Measurements from ENCODE around the gene SHCBP1L. TPM values are rescaled to one million over a fixed set of nuclear protein-coding genes. Genes with fewer than 3 reads are reported as not detected.
A peak's percentile ranks its signal among the peaks of the same experiment; 100 is the strongest.

SHCBP1L gene
- total RNA-seq, 1 experiment from 2014 or later, result not detected

DNA sequence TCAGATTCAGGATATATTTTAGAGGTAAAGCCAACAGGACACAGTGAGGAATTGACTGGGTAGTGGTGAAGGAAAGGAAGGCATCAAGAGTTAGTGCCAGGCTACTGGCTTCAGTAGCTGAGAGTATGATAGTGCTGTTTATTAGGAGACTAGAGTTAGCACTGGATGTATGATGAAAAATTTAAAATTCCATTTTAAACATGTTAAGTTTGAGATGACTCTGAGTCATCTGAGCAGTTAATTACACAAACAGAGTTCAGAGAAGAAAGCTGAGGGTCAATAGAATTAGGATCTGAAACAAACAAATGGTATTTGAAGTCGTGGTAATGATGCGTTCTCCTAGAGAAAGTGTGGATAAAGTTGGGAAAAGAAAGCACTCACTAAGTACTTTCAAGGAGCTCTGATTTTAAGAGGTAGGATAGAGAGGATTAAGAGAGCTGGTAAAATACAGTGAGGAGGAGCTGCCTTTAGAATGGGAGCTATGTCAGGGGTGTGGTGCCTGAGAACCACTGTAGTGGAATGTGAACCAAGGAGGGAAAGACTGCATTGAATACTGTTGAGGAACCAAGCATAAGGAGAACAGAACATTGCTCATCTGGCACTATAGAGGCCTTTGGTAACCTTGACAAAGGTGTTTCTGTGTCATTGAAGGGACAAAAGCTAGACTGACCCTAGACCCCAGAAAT lies 21.7 kb upstream of the SHCBP1L start:
- H2BK20ac ChIP-seq (ENCODE audit: low read depth, low read length, poor library complexity, severe bottlenecking), result no peak overlapping the region
- WGBS (ENCODE audit: extremely low coverage, insufficient read length, low lambda C conversion rate), result no CpG with 5 or more reads among the region's 2 CpGs
- no peak overlapping the region for H2BK12ac ChIP-seq (ENCODE audit: insufficient read length, low read depth, low read length)
- no peaks in the 10 kb centered on the region for H3K79me1 ChIP-seq (ENCODE audit: insufficient read depth, low read depth, low read length, poor library complexity, severe bottlenecking)
- H3K56ac ChIP-seq (ENCODE audit: insufficient read length, low read depth, low read length), result no peak overlapping the region
- H2AK5ac ChIP-seq (ENCODE audit: insufficient read length, low read length), result no peak overlapping the region
- H2AFZ ChIP-seq (ENCODE audit: low read length), result no peak overlapping the region
- H3K27ac Mint-ChIP-seq, result peak overlapping the region in 1 of 3 experiments; percentile 21; a peak in 1 of 7 replicates
- no peak overlapping the region for H2BK15ac ChIP-seq (ENCODE audit: low read depth, low read length)
- no peaks in the 10 kb centered on the region for H3K36me3 Mint-ChIP-seq (ENCODE audit: insufficient read depth in 1 of 3, low read depth in 3 of 3)
- no peaks in the 10 kb centered on the region for H3K27me3 Mint-ChIP-seq (ENCODE audit: low read depth)
- no peak overlapping the region for H3K9ac ChIP-seq (ENCODE audit: extremely low read depth, insufficient read length, low read length)
- no peak overlapping the region for H4K5ac ChIP-seq (ENCODE audit: insufficient read length, low read depth, low read length)
- TF ChIP-seq, protein P1, sequence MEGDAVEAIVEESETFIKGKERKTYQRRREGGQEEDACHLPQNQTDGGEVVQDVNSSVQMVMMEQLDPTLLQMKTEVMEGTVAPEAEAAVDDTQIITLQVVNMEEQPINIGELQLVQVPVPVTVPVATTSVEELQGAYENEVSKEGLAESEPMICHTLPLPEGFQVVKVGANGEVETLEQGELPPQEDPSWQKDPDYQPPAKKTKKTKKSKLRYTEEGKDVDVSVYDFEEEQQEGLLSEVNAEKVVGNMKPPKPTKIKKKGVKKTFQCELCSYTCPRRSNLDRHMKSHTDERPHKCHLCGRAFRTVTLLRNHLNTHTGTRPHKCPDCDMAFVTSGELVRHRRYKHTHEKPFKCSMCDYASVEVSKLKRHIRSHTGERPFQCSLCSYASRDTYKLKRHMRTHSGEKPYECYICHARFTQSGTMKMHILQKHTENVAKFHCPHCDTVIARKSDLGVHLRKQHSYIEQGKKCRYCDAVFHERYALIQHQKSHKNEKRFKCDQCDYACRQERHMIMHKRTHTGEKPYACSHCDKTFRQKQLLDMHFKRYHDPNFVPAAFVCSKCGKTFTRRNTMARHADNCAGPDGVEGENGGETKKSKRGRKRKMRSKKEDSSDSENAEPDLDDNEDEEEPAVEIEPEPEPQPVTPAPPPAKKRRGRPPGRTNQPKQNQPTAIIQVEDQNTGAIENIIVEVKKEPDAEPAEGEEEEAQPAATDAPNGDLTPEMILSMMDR (conservative IDR thresholded peaks at IDR 0.05), result no peak
- H4K8ac ChIP-seq (replicated peaks; ENCODE audit: insufficient read length, low read depth, low read length), result no peak overlapping the region
- H3K4ac ChIP-seq (ENCODE audit: low read depth, low read length), result no peak overlapping the region
- no peaks in the 10 kb centered on the region for H4K20me1 ChIP-seq (ENCODE audit: control insufficient read depth, insufficient read depth, insufficient read length)
- no peaks in the 10 kb centered on the region for H3K9me3 Mint-ChIP-seq
- H4K91ac ChIP-seq (ENCODE audit: insufficient read length, low read depth, low read length), result no peak overlapping the region
- no peaks in the 10 kb centered on the region for H3K9me3 ChIP-seq (ENCODE audit: control insufficient read depth, low read depth, low read length)
- H3K27me3 ChIP-seq (ENCODE audit: insufficient read depth, low read length), result no peaks in the 10 kb centered on the region
- no peak overlapping the region for H3K27ac ChIP-seq (ENCODE audit: insufficient read length, low read depth, low read length)
- H3K18ac ChIP-seq (ENCODE audit: insufficient read length, low read depth, low read length), result no peak overlapping the region
- no peak overlapping the region for H2BK5ac ChIP-seq (ENCODE audit: insufficient read length, low read length)
- no peak overlapping the region for H3K14ac ChIP-seq (ENCODE audit: insufficient read depth, low read length)
- H3K4me2 ChIP-seq (ENCODE audit: insufficient read depth, insufficient read length, low read length), result no peak overlapping the region
- no peak overlapping the region for H3K4me3 Mint-ChIP-seq
- H3K4me1 ChIP-seq (ENCODE audit: insufficient read depth, low read length), result no peaks in the 10 kb centered on the region
- peaks cover 7 to 15% of the 10 kb centered on the region in 2 experiments for H3K4me1 Mint-ChIP-seq
- H2BK120ac ChIP-seq (ENCODE audit: low read depth, low read length, poor library complexity, severe bottlenecking), result no peak overlapping the region
- H3T11ph ChIP-seq (ENCODE audit: low read length), result no peak overlapping the region
- no peak overlapping the region for H3K23ac ChIP-seq (ENCODE audit: insufficient read length, low read depth, low read length)
- no peaks in the 10 kb centered on the region for H3K23me2 ChIP-seq (ENCODE audit: insufficient read length, low read depth, low read length, poor library complexity, severe bottlenecking)
- no peaks in the 10 kb centered on the region for H3K79me2 ChIP-seq (ENCODE audit: insufficient read depth, low read length)
- DNase-seq, result no peak
